IPS-18a (cell line): ENCODE measurements around the gene FAM72C.
"Not testable (repeated sequence)": the region's sequence is repeated elsewhere in the genome, so short reads cannot be mapped to it uniquely, and the experiment has no call there.

Experiments used
- H3K27ac ChIP-seq: one replicate; pipeline ENCODE4 v1.5.1; 2013; ENCODE audit warnings: low read length
- H3K27me3 ChIP-seq: one replicate; pipeline ENCODE4 v1.6.1; 2013; ENCODE audit warnings: mild to moderate bottlenecking, low read length; ENCODE audit not compliant: control insufficient read depth, insufficient read depth
- H3K36me3 ChIP-seq: one replicate; pipeline ENCODE4 v1.6.1; 2013; ENCODE audit warnings: low read depth, low read length; ENCODE audit not compliant: control insufficient read depth
- H3K4me1 ChIP-seq: one replicate; pipeline ENCODE4 v1.6.1; 2013; ENCODE audit warnings: low read depth, low read length; ENCODE audit not compliant: control insufficient read depth
- H3K4me3 ChIP-seq: one replicate; pipeline ENCODE4 v1.5.1; 2013; ENCODE audit warnings: low read length
- H3K9ac ChIP-seq: one replicate; pipeline ENCODE4 v1.6.1; 2013; ENCODE audit warnings: mild to moderate bottlenecking, low read length, moderate library complexity
- H3K9me3 ChIP-seq: one replicate; pipeline ENCODE4 v1.6.1; 2013; ENCODE audit warnings: low read depth, low read length; ENCODE audit not compliant: control insufficient read depth

The FAM72C gene

DNA sequence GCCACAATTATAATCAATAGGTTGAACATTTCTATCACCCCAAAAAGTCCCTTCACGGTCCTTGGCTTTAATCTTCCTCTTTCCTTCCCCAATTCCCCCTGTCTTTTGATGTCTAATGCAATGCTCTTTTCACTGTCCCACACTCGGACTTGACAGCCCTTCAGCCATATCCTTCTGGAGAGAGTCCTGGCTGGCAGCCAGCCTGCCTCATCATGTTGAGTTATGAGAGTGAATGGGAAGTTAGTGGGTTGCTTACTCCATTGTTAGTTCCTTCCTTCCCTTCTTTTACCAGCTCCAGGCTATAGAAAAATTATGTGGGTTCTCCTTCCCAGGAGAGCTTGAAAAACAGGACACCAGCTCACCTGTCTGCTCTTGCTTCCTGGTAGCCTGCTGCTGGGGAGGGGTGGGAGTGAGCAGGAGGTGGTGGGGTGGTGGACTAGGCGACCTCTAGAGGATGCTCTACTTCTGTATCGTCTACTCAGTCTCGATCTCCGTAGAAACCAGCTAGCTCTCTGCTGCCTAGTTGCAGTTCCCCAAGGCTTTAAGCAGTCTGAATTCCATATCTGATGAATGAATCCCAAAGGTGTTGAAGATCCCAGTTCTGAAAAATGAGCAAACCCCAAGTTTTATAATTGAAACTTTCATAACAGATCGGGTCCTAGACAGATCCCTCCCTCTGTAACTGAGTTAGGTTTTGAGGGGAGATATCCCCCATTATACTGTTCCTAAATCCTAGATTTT lies 30.5 kb upstream of the FAM72C start:
- H3K27ac ChIP-seq, H3K9me3 ChIP-seq, H3K4me1 ChIP-seq, H3K4me3 ChIP-seq, H3K27me3 ChIP-seq, H3K36me3 ChIP-seq, H3K9ac ChIP-seq: not testable (repeated sequence)

DNA sequence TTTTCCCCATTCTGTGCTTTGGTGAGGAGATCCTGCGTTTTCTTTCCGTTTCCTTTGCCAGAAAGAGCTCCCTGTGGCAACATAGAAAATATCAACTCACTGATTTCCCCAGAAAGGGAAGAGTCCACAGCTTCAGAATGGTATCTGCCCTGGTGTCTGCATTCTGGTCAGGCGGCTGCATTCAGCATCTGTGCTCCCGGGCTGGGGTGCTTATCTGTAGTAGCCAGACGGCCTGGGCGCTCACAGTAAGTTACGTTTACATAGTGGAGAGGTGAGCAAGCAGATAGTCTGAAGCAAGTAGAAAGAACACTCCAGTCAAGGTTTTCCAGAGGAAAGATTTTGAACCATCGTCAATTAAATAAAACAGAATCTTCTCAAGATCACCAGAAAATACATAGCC lies 29.3 kb upstream of the FAM72C start:
- not testable (repeated sequence) for H3K27me3 ChIP-seq, H3K27ac ChIP-seq, H3K9ac ChIP-seq, H3K36me3 ChIP-seq, H3K9me3 ChIP-seq, H3K4me1 ChIP-seq, H3K4me3 ChIP-seq

- not testable (repeated sequence) for H3K4me3 ChIP-seq, H3K27ac ChIP-seq, H3K27me3 ChIP-seq, H3K9ac ChIP-seq, H3K36me3 ChIP-seq, H3K9me3 ChIP-seq, H3K4me1 ChIP-seq
Observed at GRCh38 chr1:143996020-143996419, 24.2 kb upstream of the FAM72C start.

GRCh38 chr1:143993301-143993907 lies 21.6 kb upstream of the FAM72C start:
- H3K4me3 ChIP-seq, H3K9ac ChIP-seq, H3K9me3 ChIP-seq, H3K27me3 ChIP-seq, H3K4me1 ChIP-seq, H3K36me3 ChIP-seq, H3K27ac ChIP-seq: not testable (repeated sequence)

- not testable (repeated sequence) for H3K4me3 ChIP-seq
Observed at GRCh38 chr1:143990699-143991098, 18.9 kb upstream of the FAM72C start.

DNA sequence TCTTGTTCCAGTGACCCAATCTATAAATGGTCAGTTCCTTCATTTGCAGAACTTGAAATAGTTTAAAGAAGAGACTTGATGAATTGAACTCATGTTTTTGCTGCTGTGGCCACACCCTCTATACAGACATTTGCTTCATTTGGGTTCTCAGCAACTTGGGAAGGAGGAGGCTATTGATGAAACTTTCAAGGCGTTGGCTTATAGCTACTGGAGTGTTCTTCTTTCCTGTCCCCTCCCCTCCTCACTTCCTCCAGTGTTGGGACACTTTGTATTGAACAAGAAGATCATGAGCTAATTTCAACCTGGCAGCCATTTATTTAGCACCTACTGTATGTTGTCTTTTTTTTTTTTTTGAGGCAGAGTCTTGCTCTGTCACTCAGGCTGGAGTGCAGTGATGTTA lies 17.9 kb upstream of the FAM72C start:
- not testable (repeated sequence) for H3K4me1 ChIP-seq, H3K4me3 ChIP-seq, H3K9me3 ChIP-seq, H3K36me3 ChIP-seq, H3K27ac ChIP-seq, H3K9ac ChIP-seq, H3K27me3 ChIP-seq

More at GRCh38 chr1:143990699-143991098, 18.9 kb upstream of the FAM72C start:
- H3K9ac ChIP-seq, H3K4me1 ChIP-seq, H3K9me3 ChIP-seq, H3K27me3 ChIP-seq, H3K36me3 ChIP-seq, H3K27ac ChIP-seq: not testable (repeated sequence)

GRCh38 chr1:143989427-143989712 lies 17.6 kb upstream of the FAM72C start:
- H3K9ac ChIP-seq, H3K27ac ChIP-seq, H3K4me1 ChIP-seq, H3K36me3 ChIP-seq, H3K9me3 ChIP-seq, H3K27me3 ChIP-seq, H3K4me3 ChIP-seq: not testable (repeated sequence)

DNA sequence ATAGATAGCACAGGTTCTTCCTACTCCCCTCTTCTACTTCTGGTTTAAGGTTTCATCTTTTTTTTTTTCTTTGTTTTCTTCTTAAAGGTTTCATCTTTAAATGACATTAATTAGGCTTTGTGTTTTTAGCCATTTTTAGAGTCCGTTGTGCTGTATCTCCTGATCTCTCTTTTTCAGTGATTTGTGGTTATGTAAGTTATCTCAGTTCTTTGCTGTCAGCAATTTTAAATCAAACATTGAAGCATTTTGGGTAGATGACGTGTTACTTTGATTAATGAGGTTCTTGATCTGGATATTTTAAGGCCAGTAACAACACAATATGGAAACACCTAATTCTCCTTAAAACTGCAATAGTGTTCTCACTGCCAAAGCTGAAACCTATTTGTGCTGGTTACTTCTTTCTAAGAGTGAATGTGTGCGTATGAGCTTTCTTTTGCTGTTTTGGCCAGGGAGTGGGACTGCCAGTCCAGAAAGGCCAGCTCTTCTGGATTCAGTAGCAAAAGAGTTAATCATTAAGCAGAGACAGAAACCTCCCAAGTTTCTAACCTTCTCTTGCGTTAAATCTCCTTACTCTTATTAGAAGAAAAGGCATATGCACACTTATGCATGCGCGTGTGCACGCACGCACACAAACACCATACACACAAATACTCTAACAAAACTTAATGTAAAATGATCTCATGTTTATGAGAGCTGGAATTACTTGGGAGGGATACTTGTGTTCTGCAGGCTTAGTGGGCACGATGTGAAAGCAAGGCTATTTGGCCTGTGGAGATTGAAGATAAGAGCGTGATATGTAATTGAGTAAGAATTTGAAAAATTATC lies 17.0 kb upstream of the FAM72C start:
- not testable (repeated sequence) for H3K36me3 ChIP-seq, H3K4me3 ChIP-seq, H3K4me1 ChIP-seq, H3K27ac ChIP-seq, H3K27me3 ChIP-seq, H3K9me3 ChIP-seq, H3K9ac ChIP-seq

GRCh38 chr1:143987868-143988267 lies 16.1 kb upstream of the FAM72C start:
- H3K4me1 ChIP-seq, H3K27ac ChIP-seq, H3K27me3 ChIP-seq, H3K36me3 ChIP-seq, H3K4me3 ChIP-seq, H3K9ac ChIP-seq, H3K9me3 ChIP-seq: not testable (repeated sequence)

GRCh38 chr1:143984721-143985473 lies 13.1 kb upstream of the FAM72C start:
- not testable (repeated sequence) for H3K27ac ChIP-seq, H3K4me1 ChIP-seq

GRCh38 chr1:143974416-143974815 lies 2.6 kb upstream of the FAM72C start:
- H3K9me3 ChIP-seq, H3K4me1 ChIP-seq, H3K36me3 ChIP-seq, H3K27ac ChIP-seq, H3K9ac ChIP-seq, H3K27me3 ChIP-seq: not testable (repeated sequence)
- H3K4me3 ChIP-seq = peak overlapping the region; percentile 37

More at GRCh38 chr1:143984721-143985473, 13.1 kb upstream of the FAM72C start:
- H3K36me3 ChIP-seq, H3K9ac ChIP-seq, H3K27me3 ChIP-seq, H3K4me3 ChIP-seq, H3K9me3 ChIP-seq: not testable (repeated sequence)
